HG03097 (cell line): ENCODE measurements around the gene GMPR.
A peak's percentile ranks its signal among the peaks of the same experiment; 100 is the strongest.

Experiments used
- ATAC-seq: cut with Tn5 transposase; IDR thresholded peaks from one replicate; pipeline ENCODE4 v1.9.1; 2021; ENCODE audit not compliant: unreplicated experiment, low FRiP score

The GMPR gene

GRCh38 chr6:16238057-16238962 is at the start of gene GMPR:
GMPR (plus strand) TSS chr6:16238587; CDS start chr6:16238694, 107 bp downstream.
- peak; percentile 74 for ATAC-seq

- ATAC-seq, result no peak
Observed at GRCh38 chr6:16190214-16190613, 48.2 kb upstream of the GMPR start.

- ATAC-seq, result no peak
Observed at GRCh38 chr6:16196260-16196983, 42.0 kb upstream of the GMPR start.

- ATAC-seq, result no peak
Observed at GRCh38 chr6:16196984-16197546, 41.3 kb upstream of the GMPR start.

GRCh38 chr6:16198061-16198705 is 40.2 kb upstream of the GMPR start:
- ATAC-seq, result no peak

GRCh38 chr6:16199804-16200203 is 38.6 kb upstream of the GMPR start:
- ATAC-seq, result no peak

- ATAC-seq, result no peak
Observed at GRCh38 chr6:16200321-16200883, 38.0 kb upstream of the GMPR start.

- ATAC-seq, result no peak
Observed at GRCh38 chr6:16201706-16202105, 36.7 kb upstream of the GMPR start.

- peak; percentile 19 for ATAC-seq
Observed at GRCh38 chr6:16204653-16205376, 33.6 kb upstream of the GMPR start.

GRCh38 chr6:16205377-16206144 is 32.8 kb upstream of the GMPR start:
- ATAC-seq, result peak; percentile 93

GRCh38 chr6:16206595-16207037 is 31.8 kb upstream of the GMPR start:
- ATAC-seq, result peak; percentile 34

- no peak for ATAC-seq
Observed at GRCh38 chr6:16208989-16209388, 29.4 kb upstream of the GMPR start.

- ATAC-seq, result no peak
Observed at GRCh38 chr6:16209539-16209938, 28.8 kb upstream of the GMPR start.

- ATAC-seq, result no peak
Observed at GRCh38 chr6:16212276-16212675, 26.1 kb upstream of the GMPR start.

- no peak for ATAC-seq
Observed at GRCh38 chr6:16216501-16217155, 21.8 kb upstream of the GMPR start.

- no peak for ATAC-seq
Observed at GRCh38 chr6:16217156-16217721, 21.1 kb upstream of the GMPR start.

GRCh38 chr6:16222826-16223225 is 15.6 kb upstream of the GMPR start:
- no peak for ATAC-seq

- no peak for ATAC-seq
Observed at GRCh38 chr6:16223362-16223761, 15.0 kb upstream of the GMPR start.
